HepG2 (cell line): ENCODE measurements around the gene CEP76. TPM values are rescaled to one million over a fixed set of nuclear protein-coding genes. Genes with fewer than 3 reads are reported as not detected.

Experiments
- ATAC-seq: fragments of 200-7000 bp; cut with Tn5 transposase; 3 replicates; pipeline ENCODE4 v1.9.1; 2020; ENCODE audit warnings: mild to moderate bottlenecking, moderate library complexity
- BruUV-seq: library from RNA; stranded (reverse); fragments of 400-500 nt; replicated peaks from 2 replicates; lab custom pipeline; 2021; lab: Mats Ljungman, UMichigan
- CTCF ChIA-PET: fragments of 300-600 bp; formaldehyde crosslinking; extraction: SDS; loops from one replicate; lab custom pipeline; 2021; ENCODE audit warnings: low total read pairs, inconsistent platforms, low intra/inter-chr PET ratio; lab: Yijun Ruan, JAX
- POLR2A ChIA-PET: fragments of 350-600 bp; sonication (Branson Sonifier 250); formaldehyde crosslinking; loops from one replicate; lab custom pipeline; 2020; ENCODE audit warnings: antibody characterized with exemption, inconsistent platforms; lab: Yijun Ruan, JAX
- DNase-seq: peaks from one replicate; pipeline ENCODE4 v3.0.0-alpha.2; 2015; ENCODE audit warnings: low spot score
- FAIRE-seq: peaks from 3 replicates; lab custom pipeline; 2011; peaks lifted over from hg19 to GRCh38; lab: Jason Lieb, UNC
- H2AFZ ChIP-seq: one replicate; pipeline ENCODE4 v1.6.1; 2011; ENCODE audit warnings: low read length, inconsistent platforms
- H3K27ac ChIP-seq: fragments of 300-600 bp; 3 replicates; pipeline ENCODE4 v1.8.0; 2011; ENCODE audit warnings: mixed run types, mild to moderate bottlenecking, mixed read lengths, low read length, inconsistent platforms; ENCODE audit not compliant: insufficient read depth; ENCODE audit errors: extremely low read length
- H3K27me3 ChIP-seq, 2 experiments: fragments of 200-600 bp in 1 of 2; 2 replicates in 1 of 2; 3 replicates in 1 of 2; pipeline versions ENCODE4 v1.6.0 to v1.8.0; 2011; ENCODE audit warnings: low read length in 2 of 2, mild to moderate bottlenecking in 2 of 2, moderate library complexity in 2 of 2, inconsistent platforms in 1 of 2; ENCODE audit not compliant: insufficient read depth in 2 of 2, control insufficient read depth in 1 of 2
- H3K36me3 ChIP-seq, 2 experiments: fragments of 200-600 bp in 1 of 2; replicated peaks in 1 of 2; 2 replicates in 1 of 2; 3 replicates in 1 of 2; pipeline versions ENCODE4 v1.5.1 to v1.8.0; 2011; ENCODE audit warnings: low read length in 2 of 2, inconsistent platforms in 1 of 2; ENCODE audit not compliant: insufficient read depth in 2 of 2, control insufficient read depth in 1 of 2
- H3K4me1 ChIP-seq: 2 replicates; pipeline ENCODE4 v1.5.1; 2012; ENCODE audit warnings: low read length, inconsistent platforms; ENCODE audit not compliant: insufficient read depth
- H3K4me2 ChIP-seq: 2 replicates; pipeline ENCODE4 v1.6.0; 2011; ENCODE audit warnings: low read depth, low read length, inconsistent platforms
- H3K4me3 ChIP-seq, 3 experiments: fragments of 200-600 bp in 1 of 3; sonication (generic), shearing (Covaris generic) in 1 of 3; replicated peaks in 1 of 3; 2 replicates each; pipeline ENCODE4 v1.5.1; 2011 to 2016; ENCODE audit warnings: low read length in 3 of 3, inconsistent platforms in 2 of 3, low read depth in 2 of 3, mild to moderate bottlenecking in 2 of 3, control low read depth in 1 of 3, mixed read lengths in 1 of 3; ENCODE audit not compliant: insufficient read depth in 1 of 3
- H3K79me2 ChIP-seq: one replicate; pipeline ENCODE4 v1.6.1; 2011; ENCODE audit warnings: low read length, inconsistent platforms; ENCODE audit not compliant: insufficient read depth
- H3K9ac ChIP-seq: 2 replicates; pipeline ENCODE4 v1.6.0; 2011; ENCODE audit warnings: mild to moderate bottlenecking, low read depth, low read length, inconsistent platforms; ENCODE audit not compliant: insufficient read depth
- H3K9me3 ChIP-seq: 2 replicates; pipeline ENCODE4 v1.5.1; 2012; ENCODE audit warnings: mild to moderate bottlenecking, low read length
- H4K20me1 ChIP-seq: 2 replicates; pipeline ENCODE4 v1.6.0; 2011; ENCODE audit warnings: inconsistent platforms, mild to moderate bottlenecking, low read length, moderate library complexity; ENCODE audit not compliant: insufficient read depth
- CBX5 ChIP-seq: sonication (generic); formaldehyde crosslinking; IDR thresholded peaks from 2 replicates; pipeline ENCODE4 v1.4.0; 2020; ENCODE audit warnings: missing genetic modification reagents, borderline replicate concordance
- CC2D1A ChIP-seq: sonication (generic); formaldehyde crosslinking; IDR thresholded peaks from 2 replicates; pipeline ENCODE4 v1.8.1; 2023; ENCODE audit warnings: mild to moderate bottlenecking, missing genetic modification reagents
- GMEB1 ChIP-seq: sonication (generic); formaldehyde crosslinking; IDR thresholded peaks from 2 replicates; pipeline ENCODE4 v1.5.1; 2020; ENCODE audit warnings: missing genetic modification reagents, mild to moderate bottlenecking, borderline replicate concordance
- HBP1 ChIP-seq: IDR thresholded peaks from 2 replicates; pipeline ENCODE4 v1.6.1; 2016; ENCODE audit warnings: low read depth, control low read depth
- MATR3 ChIP-seq: sonication (generic); formaldehyde crosslinking; IDR thresholded peaks from 2 replicates; pipeline ENCODE4 v1.4.0; 2020; ENCODE audit warnings: missing genetic modification reagents
- NCOA1 ChIP-seq: sonication (generic); formaldehyde crosslinking; IDR thresholded peaks from 2 replicates; pipeline ENCODE4 v1.9.0; 2021; ENCODE audit warnings: missing genetic modification reagents
- NR2F2 ChIP-seq: IDR thresholded peaks from 2 replicates; pipeline ENCODE4 v1.6.1; 2012; ENCODE audit warnings: low read depth, inconsistent platforms, borderline replicate concordance
- PBX3 ChIP-seq: sonication (generic); formaldehyde crosslinking; IDR thresholded peaks from 2 replicates; pipeline ENCODE4 v1.8.1; 2023; ENCODE audit warnings: missing genetic modification reagents, inconsistent platforms, borderline replicate concordance
- REXO4 ChIP-seq: sonication (generic); formaldehyde crosslinking; IDR thresholded peaks from 2 replicates; pipeline ENCODE4 v1.8.0; 2022; ENCODE audit warnings: missing genetic modification reagents, mild to moderate bottlenecking, borderline replicate concordance
- RFXANK ChIP-seq: IDR thresholded peaks from 2 replicates; pipeline ENCODE4 v1.6.1; 2016
- SRF ChIP-seq: IDR thresholded peaks from 2 replicates; pipeline ENCODE4 v1.6.1; 2011; ENCODE audit warnings: mild to moderate bottlenecking, low read depth, low read length, moderate library complexity
- YY1 ChIP-seq: IDR thresholded peaks from 2 replicates; pipeline ENCODE4 v1.6.1; 2011; ENCODE audit warnings: low read length, low read depth, moderate library complexity, mild to moderate bottlenecking; ENCODE audit not compliant: insufficient read depth, insufficient replicate concordance
- ZFP37 ChIP-seq: sonication (generic); formaldehyde crosslinking; IDR thresholded peaks from 2 replicates; pipeline ENCODE4 v1.4.0; 2020; ENCODE audit warnings: missing genetic modification reagents, borderline replicate concordance
- ZNF205 ChIP-seq: IDR thresholded peaks from 2 replicates; pipeline ENCODE4 v1.6.1; 2018; ENCODE audit warnings: missing biosample characterization, missing genetic modification reagents
- ZNF335 ChIP-seq: sonication (generic); formaldehyde crosslinking; IDR thresholded peaks from 2 replicates; pipeline ENCODE4 v1.4.0; 2020; ENCODE audit warnings: missing genetic modification reagents
- ZNF468 ChIP-seq: sonication (generic); formaldehyde crosslinking; IDR thresholded peaks from 2 replicates; pipeline ENCODE4 v1.8.0; 2022; ENCODE audit warnings: mild to moderate bottlenecking, moderate library complexity, missing genetic modification reagents
- ZNF562 ChIP-seq: sonication (generic); formaldehyde crosslinking; IDR thresholded peaks from 2 replicates; pipeline ENCODE4 v1.8.0; 2022; ENCODE audit warnings: missing genetic modification reagents, borderline replicate concordance
- ZNF777 ChIP-seq: sonication (generic); formaldehyde crosslinking; IDR thresholded peaks from 2 replicates; pipeline ENCODE4 v1.4.0; 2020; ENCODE audit warnings: missing genetic modification reagents
- WGBS: methylation state at CpG from one replicate; pipeline ENCODE4 v1.1.6; 2017; ENCODE audit warnings: low lambda C conversion rate; 5-methylcytosine and 5-hydroxymethylcytosine counted together
- in situ Hi-C: cut with HindIII; loops from 2 replicates; pipeline ENCODE4 v1.10.0; 2017; ENCODE audit warnings: low pct_unique_long_range_greater_than_20kb; ENCODE audit not compliant: extremely low pct_ligation_motif_present
- intact Hi-C: fragments of 100-400 bp; cut with micrococcal nuclease; formaldehyde crosslinking; loops from one replicate; pipeline ENCODE4 v1.10.0; 2022; ENCODE audit not compliant: unreplicated experiment
- polyA plus RNA-seq, 8 experiments: library from polyadenylated mRNA; depleted of rRNA in 3 of 8; stranded (reverse) in 7 of 8; unstranded in 1 of 8; fragments of >200 nt; fragmentation: Illumina TruSeq in 4 of 8; extraction: Trizol in 4 of 8; gene quantifications; 2 replicates each; pipeline versions ENCODE4 v1.2.1 to v1.2.3, GENCODE V29; 2011 to 2016; ENCODE audit warnings: low read depth in 4 of 8, missing spikeins in 1 of 8, mixed read lengths in 1 of 8; ENCODE audit not compliant: insufficient read depth in 1 of 8
- total RNA-seq, 5 experiments: library from RNA; depleted of rRNA; stranded (reverse); fragments of >200 nt; fragmentation: Illumina TruSeq; extraction: Trizol; gene quantifications; 2 replicates each; pipeline ENCODE4 v1.2.3, GENCODE V29; 2016; ENCODE audit warnings: low read depth in 1 of 5
- TF ChIP-seq, protein P1 (sequence below): sonication (generic); formaldehyde crosslinking; IDR thresholded peaks from 2 replicates; pipeline ENCODE4 v1.4.0; 2020; ENCODE audit warnings: missing genetic modification reagents

Gene CEP76
- total and polyA plus RNA-seq, 2 of the 13 experiments (the other 11 are each of a cell fraction or from before 2014, with no cell fraction given), result 13.9 to 15.1 TPM

DNA sequence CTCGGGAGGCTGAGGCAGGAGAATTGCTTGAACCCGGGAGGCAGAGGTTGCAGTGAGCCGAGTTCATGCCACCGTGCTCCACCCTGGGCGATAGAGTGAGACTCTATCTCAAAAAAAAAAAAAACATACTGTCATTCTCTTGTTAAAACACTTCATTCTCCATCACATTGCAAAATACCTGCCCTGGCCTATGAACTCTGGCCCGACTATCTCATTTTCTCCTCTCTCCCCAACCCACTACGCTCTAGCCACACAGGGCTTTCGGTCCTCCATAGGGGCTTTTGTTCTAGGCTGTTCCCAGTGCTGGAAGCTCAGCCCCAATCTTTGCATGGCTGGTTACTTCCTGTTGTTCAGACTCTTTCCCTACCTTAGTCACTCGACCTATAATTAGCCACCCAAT lies 10.3 kb downstream of the CEP76 start (continued):
- TF ChIP-seq PBX3 (CRISPR knock-in tag) (no peak), ZFP37 (no peak), MATR3 (CRISPR knock-in tag) (no peak)
- TF ChIP-seq, protein P1, sequence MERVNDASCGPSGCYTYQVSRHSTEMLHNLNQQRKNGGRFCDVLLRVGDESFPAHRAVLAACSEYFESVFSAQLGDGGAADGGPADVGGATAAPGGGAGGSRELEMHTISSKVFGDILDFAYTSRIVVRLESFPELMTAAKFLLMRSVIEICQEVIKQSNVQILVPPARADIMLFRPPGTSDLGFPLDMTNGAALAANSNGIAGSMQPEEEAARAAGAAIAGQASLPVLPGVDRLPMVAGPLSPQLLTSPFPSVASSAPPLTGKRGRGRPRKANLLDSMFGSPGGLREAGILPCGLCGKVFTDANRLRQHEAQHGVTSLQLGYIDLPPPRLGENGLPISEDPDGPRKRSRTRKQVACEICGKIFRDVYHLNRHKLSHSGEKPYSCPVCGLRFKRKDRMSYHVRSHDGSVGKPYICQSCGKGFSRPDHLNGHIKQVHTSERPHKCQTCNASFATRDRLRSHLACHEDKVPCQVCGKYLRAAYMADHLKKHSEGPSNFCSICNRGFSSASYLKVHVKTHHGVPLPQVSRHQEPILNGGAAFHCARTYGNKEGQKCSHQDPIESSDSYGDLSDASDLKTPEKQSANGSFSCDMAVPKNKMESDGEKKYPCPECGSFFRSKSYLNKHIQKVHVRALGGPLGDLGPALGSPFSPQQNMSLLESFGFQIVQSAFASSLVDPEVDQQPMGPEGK (CRISPR knock-in tag), result 0 out of 2 replicates have a peak, but pooled peaks have one; percentile 27

- 86% methylated on average over 4 of the region's 4 CpGs for WGBS
- ChIA-PET CTCF (no interaction called here), POLR2A (no interaction called here)
- no peak overlapping the region for H3K27ac ChIP-seq
- H3K4me3 ChIP-seq, result no peak overlapping the region
- H4K20me1 ChIP-seq, result no peaks in the 10 kb centered on the region
- FAIRE-seq (no peak), ATAC-seq (no peak), DNase-seq (no peak)
- H3K9ac ChIP-seq, result no peak overlapping the region
- no TSS peak for BruUV-seq
- no peaks in the 10 kb centered on the region for H3K9me3 ChIP-seq
- no peak overlapping the region for H2AFZ ChIP-seq
- no peaks in the 10 kb centered on the region for H3K79me2 ChIP-seq
- H3K4me2 ChIP-seq, result no peak overlapping the region
- in situ Hi-C loops (no loop called here), intact Hi-C loops (no loop called here)
- H3K27me3 ChIP-seq, result no peaks in the 10 kb centered on the region
- H3K4me1 ChIP-seq, result peaks cover 31% of the 10 kb centered on the region
- H3K36me3 ChIP-seq, result no peaks in the 10 kb centered on the region; a peak in 1 of 5 replicates
- TF ChIP-seq CBX5 (CRISPR knock-in tag) (no peak), SRF (no peak), REXO4 (no peak), RFXANK (CRISPR knock-in tag) (no peak), ZNF562 (no peak), NCOA1 (no peak), ZNF335 (CRISPR knock-in tag) (no peak), ZNF205 (no peak), YY1 (no peak), ZNF468 (CRISPR knock-in tag) (no peak), HBP1 (CRISPR knock-in tag) (no peak), ZNF777 (CRISPR knock-in tag) (no peak), CC2D1A (CRISPR knock-in tag) (no peak), NR2F2 (no peak), GMEB1 (CRISPR knock-in tag) (no peak)
Observed at GRCh38 chr18:12689256-12689850, 13.2 kb downstream of the CEP76 start.
